ENCODE measurements around the gene PDLIM1.

Gene PDLIM1

GRCh38 chr10:95287281-95287680, 3.5 kb downstream of the PDLIM1 start:
- DNase-seq, result no peak

- DNase-seq, result no peak
These were observed 4.1 kb downstream of the PDLIM1 start for GRCh38 chr10:95286707-95287106.

GRCh38 chr10:95285556-95285955, 5.2 kb downstream of the PDLIM1 start:
- no peak for DNase-seq

GRCh38 chr10:95284807-95285206, 6.0 kb downstream of the PDLIM1 start:
- no peak for DNase-seq

- DNase-seq, result no peak
These were observed 8.7 kb downstream of the PDLIM1 start for GRCh38 chr10:95282107-95282506.

- no peak for DNase-seq
These were observed 9.6 kb downstream of the PDLIM1 start for GRCh38 chr10:95281206-95281605.

- no peak for DNase-seq
These were observed 10.2 kb downstream of the PDLIM1 start for GRCh38 chr10:95280637-95281036.

- no peak for DNase-seq
These were observed 11.6 kb downstream of the PDLIM1 start for GRCh38 chr10:95279042-95279820.

GRCh38 chr10:95278061-95278988, 12.5 kb downstream of the PDLIM1 start:
- no peak for DNase-seq

- DNase-seq, result no peak
These were observed 13.2 kb downstream of the PDLIM1 start for GRCh38 chr10:95277614-95278013.

GRCh38 chr10:95277201-95277570, 13.6 kb downstream of the PDLIM1 start:
- no peak for DNase-seq

- DNase-seq, result no peak
These were observed 14.2 kb downstream of the PDLIM1 start for GRCh38 chr10:95276367-95277200.

GRCh38 chr10:95275726-95276366, 15.0 kb downstream of the PDLIM1 start:
- no peak for DNase-seq

GRCh38 chr10:95273393-95274312, 17.1 kb downstream of the PDLIM1 start:
- DNase-seq, result no peak

GRCh38 chr10:95268438-95268837, 22.4 kb downstream of the PDLIM1 start:
- no peak for DNase-seq

GRCh38 chr10:95267251-95267650, 23.6 kb downstream of the PDLIM1 start:
- DNase-seq, result no peak

- no peak for DNase-seq
These were observed 24.1 kb downstream of the PDLIM1 start for GRCh38 chr10:95266674-95267095.

- no peak for DNase-seq
These were observed 25.2 kb downstream of the PDLIM1 start for GRCh38 chr10:95265572-95265971.

- no peak for DNase-seq
These were observed 26.4 kb downstream of the PDLIM1 start for GRCh38 chr10:95264227-95265051.

- no peak for DNase-seq
These were observed 27.0 kb downstream of the PDLIM1 start for GRCh38 chr10:95263864-95264226.
